ENCODE results near the gene HYAL2. TPM values are rescaled to one million over a fixed set of nuclear protein-coding genes. Genes with fewer than 3 reads are reported as not detected.

HYAL2 gene
- total RNA-seq (2022; extraction: Qiagen RNA extraction; ENCODE audit: low read depth), result 14.7 to 31.6 TPM (median 29.4 TPM) in 5 replicates

GRCh38 chr3:50322386-50323091 is at the start of gene HYAL2:
HYAL2 (minus strand) TSS chr3:50322745; CDS start chr3:50320489, 2,256 bp downstream.

GRCh38 chr3:50358911-50359759 is 36.6 kb upstream of the HYAL2 start, which contains the start of gene TMEM115:
TMEM115 (minus strand) TSS chr3:50359521; CDS start chr3:50359063, 458 bp downstream.

DNA sequence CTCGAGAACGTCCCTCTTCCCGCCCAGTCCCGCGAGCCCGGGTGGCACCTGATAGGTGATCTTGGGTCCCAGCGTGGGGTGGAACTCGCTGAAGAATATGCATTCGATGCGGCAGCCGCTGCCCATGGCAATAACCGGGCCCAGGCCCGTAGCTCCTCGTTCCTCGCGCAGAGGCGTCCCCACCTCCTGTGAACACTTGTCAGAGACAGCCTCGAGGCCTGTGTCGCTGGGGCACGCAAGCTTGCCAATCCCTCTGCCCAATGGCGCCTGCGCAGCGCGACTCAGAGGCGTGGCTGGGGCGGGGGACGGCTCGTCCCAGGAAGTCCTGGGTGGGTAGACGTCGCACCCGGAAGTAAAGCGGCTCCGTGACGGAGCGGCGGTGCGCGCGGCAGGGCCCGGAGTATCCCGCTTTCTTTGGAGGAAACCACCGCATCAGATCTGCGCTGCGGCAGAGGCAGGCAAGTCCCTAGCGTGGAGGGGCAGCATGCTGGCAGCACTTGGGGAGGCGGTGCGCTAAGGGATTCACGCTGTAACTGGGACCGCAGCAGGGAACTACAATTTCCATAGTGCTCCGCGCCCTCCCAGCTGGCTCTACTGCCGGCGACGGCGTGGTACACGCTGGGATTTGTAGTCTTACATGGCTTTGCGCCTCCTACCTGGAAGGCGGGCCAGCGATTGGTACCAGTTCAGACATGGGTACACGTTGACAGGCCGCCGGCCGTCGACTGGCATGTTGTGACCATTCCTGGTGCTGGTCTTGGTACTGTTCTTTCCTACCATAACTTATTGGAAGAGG is 28.2 kb upstream of the HYAL2 start, which contains the start of the genes CYB561D2 and NPRL2:
Gene CYB561D2, plus strand, starts transcription at position 336 of the 796 bp plus-strand sequence. CDS start 572 bp downstream, outside the sequence.
Gene NPRL2, minus strand, starts transcription at position 249 of the 796 bp plus-strand sequence. Its CDS starts 123 bp downstream, at position 126.

GRCh38 chr3:50345586-50346234 is 23.2 kb upstream of the HYAL2 start, which contains the start of gene ZMYND10:
ZMYND10 (minus strand) TSS chr3:50345732; CDS start chr3:50345579, 153 bp downstream.

GRCh38 chr3:50340448-50341329 is 18.1 kb upstream of the HYAL2 start, which contains the start of gene RASSF1:
RASSF1 (minus strand) TSS chr3:50340836; CDS start chr3:50340805, 31 bp downstream.

GRCh38 chr3:50327943-50328691 is 5.6 kb upstream of the HYAL2 start, which contains the start of gene TUSC2:
TUSC2 (minus strand) TSS chr3:50328223; CDS start chr3:50328099, 124 bp downstream.

GRCh38 chr3:50303013-50303815 is 19.3 kb downstream of the HYAL2 start, which contains the start of gene HYAL1:
HYAL1 (minus strand) TSS chr3:50303574; CDS start chr3:50302956, 618 bp downstream.

GRCh38 chr3:50298836-50299637 is 23.5 kb downstream of the HYAL2 start, which contains the start of the genes HYAL3 and NAA80:
HYAL3 (minus strand) TSS chr3:50299405; CDS start chr3:50295602, 3,803 bp downstream.
NAA80 (minus strand) TSS chr3:50299405; CDS start chr3:50297463, 1,942 bp downstream.

GRCh38 chr3:50292159-50293078 is 30.1 kb downstream of the HYAL2 start, which contains the start of gene IFRD2:
IFRD2 (minus strand) TSS chr3:50292429; CDS start chr3:50292274, 155 bp downstream.

GRCh38 chr3:50278880-50279224 is 43.7 kb downstream of the HYAL2 start, which contains the start of gene LSMEM2:
LSMEM2 (plus strand) TSS chr3:50279087; CDS start chr3:50279114, 27 bp downstream.

DNA sequence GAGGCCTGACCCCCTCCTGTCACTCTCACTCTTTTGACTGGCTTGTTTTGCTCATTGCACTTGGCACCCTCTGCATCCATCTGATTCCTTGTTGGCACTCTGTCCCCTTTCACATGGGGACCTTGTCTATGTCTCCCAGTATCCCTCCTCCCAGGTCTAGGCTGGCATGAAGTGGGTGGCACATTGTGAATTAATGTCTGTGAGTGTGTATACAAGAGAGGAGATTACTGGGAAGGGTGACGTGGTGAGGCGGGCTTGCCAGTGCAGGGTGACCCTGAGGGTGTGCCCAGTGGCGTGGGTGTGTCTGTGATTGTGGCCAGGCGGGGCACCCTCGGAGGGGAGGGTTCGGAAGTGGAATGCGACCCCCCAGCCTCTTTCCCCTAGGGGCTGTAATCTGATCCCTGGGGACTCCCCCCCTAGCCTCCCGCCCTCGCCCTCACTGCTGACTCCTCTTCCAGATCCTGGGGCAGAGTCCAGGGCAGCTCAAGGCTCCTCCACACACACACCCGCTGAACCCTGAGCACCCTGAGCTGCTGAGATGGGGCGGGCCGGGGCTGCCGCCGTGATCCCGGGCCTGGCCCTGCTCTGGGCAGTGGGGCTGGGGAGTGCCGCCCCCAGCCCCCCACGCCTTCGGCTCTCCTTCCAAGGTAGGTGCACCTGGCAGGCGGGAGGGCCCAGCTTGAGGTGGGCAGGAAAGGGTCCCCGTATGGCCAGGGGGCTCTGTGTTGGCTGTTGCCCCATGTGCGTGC is 53.7 kb downstream of the HYAL2 start, which contains the start of gene SEMA3B:
Gene SEMA3B, plus strand, starts transcription at position 445 of the 749 bp plus-strand sequence. Its CDS starts 94 bp downstream, at position 539.

Data from A549 treated with ZK216348 at 1 μM for 4 hours (cell line).